Measurements from ENCODE around the gene SLC37A3.

DNA sequence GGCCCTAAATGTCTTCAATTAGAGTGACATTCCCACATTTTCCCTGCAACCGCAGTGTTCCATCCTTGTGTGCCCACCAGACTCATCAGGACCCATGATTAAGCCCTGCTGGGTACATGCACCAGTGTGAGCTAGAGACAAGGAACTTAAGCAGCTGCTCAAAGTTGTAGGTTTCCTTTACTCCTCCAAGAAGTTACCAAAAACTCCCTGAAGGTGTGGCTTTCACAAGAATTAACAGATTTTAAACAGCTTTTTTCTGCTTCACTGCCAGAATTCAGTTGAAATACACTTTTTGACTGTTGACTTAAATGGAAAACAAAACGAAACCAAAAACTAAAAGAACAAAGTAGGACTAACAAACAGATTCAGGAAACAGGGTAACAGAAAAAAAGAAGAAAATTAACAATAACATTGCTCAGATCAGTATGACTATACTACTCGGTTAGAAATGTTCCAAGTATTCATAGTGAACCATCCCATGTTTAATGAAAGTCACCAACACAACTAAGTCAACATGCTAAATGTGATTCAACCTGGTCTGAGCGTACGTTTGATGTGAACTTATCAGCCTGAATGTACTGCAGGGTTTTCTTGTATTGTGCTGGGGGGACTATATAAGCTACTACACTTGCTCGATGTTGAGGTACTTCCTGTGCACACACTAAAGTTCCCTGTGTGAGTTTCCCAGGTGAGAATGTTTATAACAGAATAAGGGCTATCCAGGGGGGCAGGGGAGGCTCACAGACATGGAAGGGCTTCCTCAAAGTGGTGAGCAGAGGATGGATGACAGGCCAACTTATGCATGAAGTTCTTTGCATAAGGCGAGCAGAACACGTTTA, 22.2 kb downstream of the SLC37A3 start:
- no peak for TF ChIP-seq POLR2A (IDR thresholded peaks at IDR 0.05)
- TF ChIP-seq, protein P1, sequence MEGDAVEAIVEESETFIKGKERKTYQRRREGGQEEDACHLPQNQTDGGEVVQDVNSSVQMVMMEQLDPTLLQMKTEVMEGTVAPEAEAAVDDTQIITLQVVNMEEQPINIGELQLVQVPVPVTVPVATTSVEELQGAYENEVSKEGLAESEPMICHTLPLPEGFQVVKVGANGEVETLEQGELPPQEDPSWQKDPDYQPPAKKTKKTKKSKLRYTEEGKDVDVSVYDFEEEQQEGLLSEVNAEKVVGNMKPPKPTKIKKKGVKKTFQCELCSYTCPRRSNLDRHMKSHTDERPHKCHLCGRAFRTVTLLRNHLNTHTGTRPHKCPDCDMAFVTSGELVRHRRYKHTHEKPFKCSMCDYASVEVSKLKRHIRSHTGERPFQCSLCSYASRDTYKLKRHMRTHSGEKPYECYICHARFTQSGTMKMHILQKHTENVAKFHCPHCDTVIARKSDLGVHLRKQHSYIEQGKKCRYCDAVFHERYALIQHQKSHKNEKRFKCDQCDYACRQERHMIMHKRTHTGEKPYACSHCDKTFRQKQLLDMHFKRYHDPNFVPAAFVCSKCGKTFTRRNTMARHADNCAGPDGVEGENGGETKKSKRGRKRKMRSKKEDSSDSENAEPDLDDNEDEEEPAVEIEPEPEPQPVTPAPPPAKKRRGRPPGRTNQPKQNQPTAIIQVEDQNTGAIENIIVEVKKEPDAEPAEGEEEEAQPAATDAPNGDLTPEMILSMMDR (IDR thresholded peaks at IDR 0.05): no peak
